Neural cell (in vitro differentiated cells): Measurements from ENCODE around the gene PSMG3. TPM values are rescaled to one million over a fixed set of nuclear protein-coding genes. Genes with fewer than 3 reads are reported as not detected.
A peak's percentile ranks its signal among the peaks of the same experiment; 100 is the strongest.

Experiments used
- H2AFZ ChIP-seq: fragments of 200-600, 300-800 bp; sonication (generic), shearing (Covaris generic); 2 replicates; pipeline ENCODE4 v1.6.0; 2014; ENCODE audit warnings: low read depth, mild to moderate bottlenecking, antibody characterized with exemption, low read length, moderate library complexity
- H3F3A ChIP-seq: fragments of 200-600 bp; shearing (Covaris generic); 2 replicates; pipeline ENCODE4 v1.6.1; 2016; ENCODE audit warnings: mild to moderate bottlenecking, moderate library complexity, mixed read lengths, antibody characterized with exemption, low read length; ENCODE audit not compliant: insufficient read depth, poor library complexity, severe bottlenecking
- H3K27ac ChIP-seq: fragments of 200-600, 300-800 bp; sonication (generic), shearing (Covaris generic); 2 replicates; pipeline ENCODE4 v1.5.1; 2014; ENCODE audit warnings: mild to moderate bottlenecking, low read length, moderate library complexity
- H3K27me3 ChIP-seq: fragments of 300-800, 200-600 bp; sonication (generic), shearing (Covaris generic); 2 replicates; pipeline ENCODE4 v1.6.0; 2014; ENCODE audit warnings: mild to moderate bottlenecking, low read depth, low read length, moderate library complexity; ENCODE audit not compliant: insufficient read depth
- H3K36me3 ChIP-seq: fragments of 300-800, 200-600 bp; sonication (generic), shearing (Covaris generic); 2 replicates; pipeline ENCODE4 v1.5.1; 2014; ENCODE audit warnings: mild to moderate bottlenecking, antibody characterized with exemption, low read length, moderate library complexity; ENCODE audit not compliant: insufficient read depth
- H3K4me2 ChIP-seq: fragments of 300-800, 200-600 bp; sonication (generic), shearing (Covaris generic); 2 replicates; pipeline ENCODE4 v1.6.0; 2014; ENCODE audit warnings: mild to moderate bottlenecking, low read length
- H3K4me3 ChIP-seq: fragments of 300-800, 200-600 bp; sonication (generic), shearing (Covaris generic); 2 replicates; pipeline ENCODE4 v1.5.1; 2014; ENCODE audit warnings: mild to moderate bottlenecking, low read length, moderate library complexity
- H3K79me2 ChIP-seq: fragments of 200-600 bp; shearing (Covaris generic); replicated peaks from 2 replicates; pipeline ENCODE4 v1.6.0; 2014; ENCODE audit warnings: mild to moderate bottlenecking, low read length, moderate library complexity; ENCODE audit not compliant: insufficient read depth
- H3K9ac ChIP-seq: fragments of 300-800, 200-600 bp; sonication (generic), shearing (Covaris generic); 2 replicates; pipeline ENCODE4 v1.6.1; 2016; ENCODE audit warnings: mild to moderate bottlenecking, low read length, mixed read lengths
- H3K9me2 ChIP-seq: fragments of 200-600 bp; shearing (Covaris generic); 2 replicates; pipeline ENCODE4 v1.6.1; 2016; ENCODE audit warnings: mild to moderate bottlenecking, low read length, mixed read lengths; ENCODE audit not compliant: insufficient read depth
- H3K9me3 ChIP-seq: fragments of 200-600, 300-800 bp; sonication (generic), shearing (Covaris generic); 2 replicates; pipeline ENCODE4 v1.6.1; 2016; ENCODE audit warnings: mild to moderate bottlenecking, mixed run types, low read length, moderate library complexity, mixed read lengths
- H4K20me1 ChIP-seq: fragments of 200-600 bp; shearing (Covaris generic); 2 replicates; pipeline ENCODE4 v1.6.1; 2016; ENCODE audit warnings: mild to moderate bottlenecking, mixed run types; ENCODE audit not compliant: insufficient read depth
- EP300 ChIP-seq: fragments of 450-650 bp; conservative IDR thresholded peaks from 2 replicates; pipeline ENCODE4 v1.6.1; 2014; ENCODE audit warnings: antibody characterized with exemption, mild to moderate bottlenecking, moderate library complexity; ENCODE audit not compliant: poor library complexity, severe bottlenecking
- EZH2 ChIP-seq: fragments of 200-600, 300-800 bp; shearing (Covaris generic), sonication (generic); IDR thresholded peaks from 2 replicates; pipeline ENCODE4 v1.6.1; 2014; ENCODE audit warnings: antibody characterized with exemption, low read length, borderline replicate concordance, mild to moderate bottlenecking; ENCODE audit not compliant: insufficient read depth, poor library complexity, severe bottlenecking
- MXI1 ChIP-seq: fragments of 450-650 bp; conservative IDR thresholded peaks from 2 replicates; pipeline ENCODE4 v1.6.1; 2014; ENCODE audit warnings: antibody characterized with exemption, mild to moderate bottlenecking; ENCODE audit not compliant: poor library complexity, severe bottlenecking
- POLR2AphosphoS5 ChIP-seq: IDR thresholded peaks from 2 replicates; pipeline ENCODE4 v1.6.1; 2012
- RAD21 ChIP-seq: fragments of 450-650 bp; conservative IDR thresholded peaks from 2 replicates; pipeline ENCODE4 v1.6.1; 2014; ENCODE audit warnings: antibody characterized with exemption, mild to moderate bottlenecking, moderate library complexity
- SMC3 ChIP-seq: fragments of 450-650 bp; conservative IDR thresholded peaks from 2 replicates; pipeline ENCODE4 v1.6.1; 2014; ENCODE audit warnings: antibody characterized with exemption, mild to moderate bottlenecking, moderate library complexity; ENCODE audit not compliant: poor library complexity
- TAF1 ChIP-seq: IDR thresholded peaks from 2 replicates; pipeline ENCODE4 v1.6.1; 2012; ENCODE audit warnings: low read depth
- polyA plus RNA-seq: library from polyadenylated mRNA; depleted of rRNA; stranded (reverse); fragments of >200 nt; gene quantifications from 2 replicates; pipeline ENCODE4 v1.2.3, GENCODE V29; 2014
- TF ChIP-seq, protein P1 (sequence below): fragments of 450-650 bp; IDR thresholded peaks from 2 replicates; pipeline ENCODE4 v1.5.1; 2014; ENCODE audit warnings: antibody characterized with exemption, mild to moderate bottlenecking, moderate library complexity; ENCODE audit not compliant: poor library complexity, severe bottlenecking
- TF ChIP-seq, protein P2 (sequence below): IDR thresholded peaks from 2 replicates; pipeline ENCODE4 v1.6.1; 2012; ENCODE audit warnings: borderline replicate concordance

PSMG3 gene
- polyA plus RNA-seq, 1 donor from 2014 or later = 50.6 TPM

GRCh38 chr7:1529383-1530116, 40.3 kb downstream of the PSMG3 start:
- Histone ChIP-seq H3K9me3 (no peaks in the 10 kb centered on the region), H3K4me3 (peak overlapping the region; percentile 64), H3K9ac (peak overlapping the region; percentile 62), H3F3A (no peaks in the 10 kb centered on the region), H2AFZ (no peak overlapping the region), H3K36me3 (no peaks in the 10 kb centered on the region), H3K27me3 (no peaks in the 10 kb centered on the region), H4K20me1 (no peaks in the 10 kb centered on the region), H3K9me2 (no peaks in the 10 kb centered on the region), H3K27ac (no peak overlapping the region), H3K4me2 (no peak overlapping the region), H3K79me2 (no peaks in the 10 kb centered on the region)
- TF ChIP-seq EP300 (no peak), SMC3 (no peak), RAD21 (no peak), MXI1 (no peak), POLR2AphosphoS5 (no peak), TAF1 (no peak), EZH2 (no peak)
- TF ChIP-seq, protein P1, sequence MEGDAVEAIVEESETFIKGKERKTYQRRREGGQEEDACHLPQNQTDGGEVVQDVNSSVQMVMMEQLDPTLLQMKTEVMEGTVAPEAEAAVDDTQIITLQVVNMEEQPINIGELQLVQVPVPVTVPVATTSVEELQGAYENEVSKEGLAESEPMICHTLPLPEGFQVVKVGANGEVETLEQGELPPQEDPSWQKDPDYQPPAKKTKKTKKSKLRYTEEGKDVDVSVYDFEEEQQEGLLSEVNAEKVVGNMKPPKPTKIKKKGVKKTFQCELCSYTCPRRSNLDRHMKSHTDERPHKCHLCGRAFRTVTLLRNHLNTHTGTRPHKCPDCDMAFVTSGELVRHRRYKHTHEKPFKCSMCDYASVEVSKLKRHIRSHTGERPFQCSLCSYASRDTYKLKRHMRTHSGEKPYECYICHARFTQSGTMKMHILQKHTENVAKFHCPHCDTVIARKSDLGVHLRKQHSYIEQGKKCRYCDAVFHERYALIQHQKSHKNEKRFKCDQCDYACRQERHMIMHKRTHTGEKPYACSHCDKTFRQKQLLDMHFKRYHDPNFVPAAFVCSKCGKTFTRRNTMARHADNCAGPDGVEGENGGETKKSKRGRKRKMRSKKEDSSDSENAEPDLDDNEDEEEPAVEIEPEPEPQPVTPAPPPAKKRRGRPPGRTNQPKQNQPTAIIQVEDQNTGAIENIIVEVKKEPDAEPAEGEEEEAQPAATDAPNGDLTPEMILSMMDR = no peak
- TF ChIP-seq, protein P2, sequence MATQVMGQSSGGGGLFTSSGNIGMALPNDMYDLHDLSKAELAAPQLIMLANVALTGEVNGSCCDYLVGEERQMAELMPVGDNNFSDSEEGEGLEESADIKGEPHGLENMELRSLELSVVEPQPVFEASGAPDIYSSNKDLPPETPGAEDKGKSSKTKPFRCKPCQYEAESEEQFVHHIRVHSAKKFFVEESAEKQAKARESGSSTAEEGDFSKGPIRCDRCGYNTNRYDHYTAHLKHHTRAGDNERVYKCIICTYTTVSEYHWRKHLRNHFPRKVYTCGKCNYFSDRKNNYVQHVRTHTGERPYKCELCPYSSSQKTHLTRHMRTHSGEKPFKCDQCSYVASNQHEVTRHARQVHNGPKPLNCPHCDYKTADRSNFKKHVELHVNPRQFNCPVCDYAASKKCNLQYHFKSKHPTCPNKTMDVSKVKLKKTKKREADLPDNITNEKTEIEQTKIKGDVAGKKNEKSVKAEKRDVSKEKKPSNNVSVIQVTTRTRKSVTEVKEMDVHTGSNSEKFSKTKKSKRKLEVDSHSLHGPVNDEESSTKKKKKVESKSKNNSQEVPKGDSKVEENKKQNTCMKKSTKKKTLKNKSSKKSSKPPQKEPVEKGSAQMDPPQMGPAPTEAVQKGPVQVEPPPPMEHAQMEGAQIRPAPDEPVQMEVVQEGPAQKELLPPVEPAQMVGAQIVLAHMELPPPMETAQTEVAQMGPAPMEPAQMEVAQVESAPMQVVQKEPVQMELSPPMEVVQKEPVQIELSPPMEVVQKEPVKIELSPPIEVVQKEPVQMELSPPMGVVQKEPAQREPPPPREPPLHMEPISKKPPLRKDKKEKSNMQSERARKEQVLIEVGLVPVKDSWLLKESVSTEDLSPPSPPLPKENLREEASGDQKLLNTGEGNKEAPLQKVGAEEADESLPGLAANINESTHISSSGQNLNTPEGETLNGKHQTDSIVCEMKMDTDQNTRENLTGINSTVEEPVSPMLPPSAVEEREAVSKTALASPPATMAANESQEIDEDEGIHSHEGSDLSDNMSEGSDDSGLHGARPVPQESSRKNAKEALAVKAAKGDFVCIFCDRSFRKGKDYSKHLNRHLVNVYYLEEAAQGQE = no peak

DNA sequence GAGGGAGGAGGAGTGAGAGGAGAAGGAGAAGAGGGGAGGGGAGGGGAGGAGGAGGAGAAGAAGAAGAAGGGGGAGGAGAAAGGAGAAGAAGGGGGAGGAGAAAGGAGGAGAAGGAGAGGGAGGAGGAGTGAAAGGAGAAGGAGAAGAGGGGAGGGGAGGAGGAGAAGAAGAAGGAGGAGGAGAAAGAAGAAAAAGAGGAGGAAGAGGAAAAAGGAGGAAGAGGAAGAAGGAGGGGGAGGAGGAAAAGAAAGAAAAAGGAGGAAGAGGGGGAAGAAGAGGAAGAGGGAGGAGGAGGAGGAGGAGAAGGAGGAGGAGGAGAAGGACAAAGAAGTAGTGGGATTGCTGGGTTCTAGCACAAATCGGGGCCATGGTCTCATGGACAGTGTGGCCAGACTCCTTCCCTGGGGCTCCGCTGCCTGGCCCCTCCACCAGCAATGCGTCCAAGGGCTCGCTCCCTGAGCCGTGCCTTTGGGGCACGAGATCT, 43.5 kb downstream of the PSMG3 start:
- Histone ChIP-seq H3K4me3 (no peak overlapping the region), H4K20me1 (no peaks in the 10 kb centered on the region), H3K27ac (no peak overlapping the region), H3F3A (no peaks in the 10 kb centered on the region), H3K9ac (no peak overlapping the region), H3K27me3 (no peaks in the 10 kb centered on the region), H3K9me3 (no peaks in the 10 kb centered on the region), H3K9me2 (no peaks in the 10 kb centered on the region), H3K4me2 (no peak overlapping the region), H3K79me2 (no peaks in the 10 kb centered on the region), H2AFZ (no peak overlapping the region), H3K36me3 (no peaks in the 10 kb centered on the region)
- no peak for TF ChIP-seq EZH2
- no peak for TF ChIP-seq TAF1
- no peak for TF ChIP-seq SMC3
- TF ChIP-seq, protein P1 = no peak
- TF ChIP-seq, protein P2 = no peak
